ENCODE data around the gene CNTD1. TPM values are rescaled to one million over a fixed set of nuclear protein-coding genes. Genes with fewer than 3 reads are reported as not detected.
A peak's percentile ranks its signal among the peaks of the same experiment; 100 is the strongest.

The CNTD1 gene
- total RNA-seq, 1 donor = 0.54 TPM

GRCh38 chr17:42835732-42836131, 37.1 kb downstream of the CNTD1 start:
- TF ChIP-seq CTCF (IDR thresholded peaks at IDR 0.05; ENCODE audit: insufficient read depth, low read length) = no peak
- no peak for DNase-seq (ENCODE audit: low read depth)
- no peak overlapping the region for H3K4me3 ChIP-seq (ENCODE audit: low read depth, low read length)

- no peak for TF ChIP-seq CTCF (IDR thresholded peaks at IDR 0.05; ENCODE audit: insufficient read depth, low read length)
- H3K4me3 ChIP-seq (ENCODE audit: low read depth, low read length) = no peak overlapping the region
- peak; percentile 50 for DNase-seq (ENCODE audit: low read depth)
Measured at GRCh38 chr17:42841975-42842685, 43.5 kb downstream of the CNTD1 start.

- peak; percentile 85 for DNase-seq (ENCODE audit: low read depth)
- H3K4me3 ChIP-seq (ENCODE audit: low read depth, low read length) = no peak overlapping the region
- TF ChIP-seq CTCF (IDR thresholded peaks at IDR 0.05; ENCODE audit: insufficient read depth, low read length) = peak; percentile 100
Measured at GRCh38 chr17:42843358-42843934, 44.8 kb downstream of the CNTD1 start.

- no peak for TF ChIP-seq CTCF (IDR thresholded peaks at IDR 0.05; ENCODE audit: insufficient read depth, low read length)
- DNase-seq (ENCODE audit: low read depth) = peak; percentile 61
- no peak within 1 kb of the TSS for H3K4me3 ChIP-seq (ENCODE audit: low read depth, low read length)
Measured at GRCh38 chr17:42844271-42844670, 45.6 kb downstream of the CNTD1 start, which contains the start of gene AOC2. AOC2 (plus strand) TSS chr17:42844580; CDS start chr17:42844627, 47 bp downstream.

GRCh38 chr17:42844761-42845555, 46.3 kb downstream of the CNTD1 start:
- no peak for DNase-seq (ENCODE audit: low read depth)
- H3K4me3 ChIP-seq (ENCODE audit: low read depth, low read length) = no peak overlapping the region
- no peak for TF ChIP-seq CTCF (IDR thresholded peaks at IDR 0.05; ENCODE audit: insufficient read depth, low read length)

- TF ChIP-seq CTCF (IDR thresholded peaks at IDR 0.05; ENCODE audit: insufficient read depth, low read length) = no peak
Measured at GRCh38 chr17:42845556-42845917, 46.9 kb downstream of the CNTD1 start.

More at GRCh38 chr17:42845556-42845917, 46.9 kb downstream of the CNTD1 start:
- no peak for DNase-seq (ENCODE audit: low read depth)
- no peak overlapping the region for H3K4me3 ChIP-seq (ENCODE audit: low read depth, low read length)

All from fibroblast of the aortic adventitia (primary cell).